Measurements from ENCODE around the gene CUL2. TPM values are rescaled to one million over a fixed set of nuclear protein-coding genes. Genes with fewer than 3 reads are reported as not detected.
"Not testable (repeated sequence)": the region's sequence is repeated elsewhere in the genome, so short reads cannot be mapped to it uniquely, and the experiment has no call there.

CUL2 gene
- total RNA-seq, 4 donors from 2014 or later = 6.4 to 43.3 (median 25.3) TPM

DNA sequence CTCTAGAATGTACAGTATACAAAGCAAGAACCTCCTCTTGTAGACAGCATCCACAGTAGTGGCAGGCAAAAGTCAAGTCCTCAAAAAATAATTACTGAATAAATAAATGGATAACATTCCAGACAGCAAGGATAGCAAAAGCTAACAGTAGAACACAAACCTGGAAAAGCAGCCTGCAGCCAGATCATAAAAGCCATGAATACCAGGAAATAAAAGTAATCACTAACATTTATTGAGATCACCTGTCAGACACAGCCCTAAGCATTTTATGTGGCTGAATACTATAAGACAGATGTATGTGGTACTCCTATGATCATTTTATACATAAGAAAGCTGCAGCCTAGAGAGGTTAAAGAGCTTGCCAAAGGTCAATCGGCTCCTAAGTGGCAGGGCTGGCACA lies 34.0 kb downstream of the CUL2 start:
- H3K4me3 ChIP-seq = no peak overlapping the region
- no peak for DNase-seq
- H3K9me3 ChIP-seq = no peaks in the 10 kb centered on the region
- no peak overlapping the region for H3K27ac ChIP-seq
- intact Hi-C loops (cut with DNase I; ENCODE audit: low total_unique reads) = no loop called here
- H3K27me3 ChIP-seq = no peaks in the 10 kb centered on the region
- TF ChIP-seq, protein P1, sequence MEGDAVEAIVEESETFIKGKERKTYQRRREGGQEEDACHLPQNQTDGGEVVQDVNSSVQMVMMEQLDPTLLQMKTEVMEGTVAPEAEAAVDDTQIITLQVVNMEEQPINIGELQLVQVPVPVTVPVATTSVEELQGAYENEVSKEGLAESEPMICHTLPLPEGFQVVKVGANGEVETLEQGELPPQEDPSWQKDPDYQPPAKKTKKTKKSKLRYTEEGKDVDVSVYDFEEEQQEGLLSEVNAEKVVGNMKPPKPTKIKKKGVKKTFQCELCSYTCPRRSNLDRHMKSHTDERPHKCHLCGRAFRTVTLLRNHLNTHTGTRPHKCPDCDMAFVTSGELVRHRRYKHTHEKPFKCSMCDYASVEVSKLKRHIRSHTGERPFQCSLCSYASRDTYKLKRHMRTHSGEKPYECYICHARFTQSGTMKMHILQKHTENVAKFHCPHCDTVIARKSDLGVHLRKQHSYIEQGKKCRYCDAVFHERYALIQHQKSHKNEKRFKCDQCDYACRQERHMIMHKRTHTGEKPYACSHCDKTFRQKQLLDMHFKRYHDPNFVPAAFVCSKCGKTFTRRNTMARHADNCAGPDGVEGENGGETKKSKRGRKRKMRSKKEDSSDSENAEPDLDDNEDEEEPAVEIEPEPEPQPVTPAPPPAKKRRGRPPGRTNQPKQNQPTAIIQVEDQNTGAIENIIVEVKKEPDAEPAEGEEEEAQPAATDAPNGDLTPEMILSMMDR (IDR thresholded peaks at IDR 0.05) = no peak
- TF ChIP-seq POLR2A (IDR thresholded peaks at IDR 0.05) = no peak
- H3K4me1 ChIP-seq = no peaks in the 10 kb centered on the region
- H3K36me3 ChIP-seq = no peaks in the 10 kb centered on the region

DNA sequence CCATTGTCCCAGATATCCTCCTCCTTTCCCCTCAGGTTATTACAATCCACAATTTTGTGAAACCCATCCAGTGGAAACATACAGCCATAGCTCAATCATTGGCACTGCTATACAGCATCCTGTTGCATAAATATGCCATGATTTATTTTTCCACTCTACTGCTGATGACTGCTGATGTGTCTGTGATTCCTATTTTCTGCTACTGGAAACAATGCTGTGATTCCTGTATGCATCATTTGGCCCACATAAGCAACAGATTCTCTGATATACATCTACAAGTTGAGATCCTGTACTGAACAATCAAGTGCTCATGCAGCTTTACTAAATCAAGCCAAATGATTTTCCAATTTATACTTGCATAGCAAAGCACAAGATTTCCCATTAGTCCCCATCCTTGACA lies 39.6 kb downstream of the CUL2 start:
- no peaks in the 10 kb centered on the region for H3K9me3 ChIP-seq
- no peak for DNase-seq
- H3K36me3 ChIP-seq = no peaks in the 10 kb centered on the region
- H3K27ac ChIP-seq = no peak overlapping the region
- no peaks in the 10 kb centered on the region for H3K27me3 ChIP-seq
- TF ChIP-seq POLR2A (IDR thresholded peaks at IDR 0.05) = no peak
- TF ChIP-seq, protein P1 (IDR thresholded peaks at IDR 0.05) = no peak
- intact Hi-C loops (cut with DNase I; ENCODE audit: low total_unique reads) = no loop called here
- H3K4me3 ChIP-seq = no peak overlapping the region
- H3K4me1 ChIP-seq = no peaks in the 10 kb centered on the region

DNA sequence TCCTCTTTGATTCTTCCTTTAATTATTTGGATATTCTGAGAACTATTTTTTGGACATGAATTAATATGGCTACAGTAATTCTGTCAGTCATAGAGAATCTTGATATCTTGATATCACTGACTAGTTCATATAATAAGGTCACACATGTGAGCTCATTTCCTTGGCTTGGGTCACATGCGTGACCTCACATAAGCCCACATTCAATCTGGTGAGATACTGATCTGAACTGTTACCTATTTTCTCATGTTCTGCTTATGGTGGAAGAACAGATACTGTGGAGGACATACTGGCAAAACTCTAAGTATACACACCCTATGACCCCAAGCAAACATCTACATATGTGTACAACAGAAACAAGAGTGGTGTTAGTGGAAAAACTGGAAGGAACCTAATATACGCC lies 44.1 kb downstream of the CUL2 start:
- Histone ChIP-seq H3K4me1 (no peaks in the 10 kb centered on the region), H3K4me3 (no peak overlapping the region), H3K36me3 (no peaks in the 10 kb centered on the region), H3K27ac (no peak overlapping the region), H3K9me3 (no peaks in the 10 kb centered on the region), H3K27me3 (no peaks in the 10 kb centered on the region)
- intact Hi-C loops (cut with DNase I; ENCODE audit: low total_unique reads) = no loop called here
- DNase-seq = no peak
- TF ChIP-seq, protein P1 (IDR thresholded peaks at IDR 0.05) = no peak
- no peak for TF ChIP-seq POLR2A (IDR thresholded peaks at IDR 0.05)

DNA sequence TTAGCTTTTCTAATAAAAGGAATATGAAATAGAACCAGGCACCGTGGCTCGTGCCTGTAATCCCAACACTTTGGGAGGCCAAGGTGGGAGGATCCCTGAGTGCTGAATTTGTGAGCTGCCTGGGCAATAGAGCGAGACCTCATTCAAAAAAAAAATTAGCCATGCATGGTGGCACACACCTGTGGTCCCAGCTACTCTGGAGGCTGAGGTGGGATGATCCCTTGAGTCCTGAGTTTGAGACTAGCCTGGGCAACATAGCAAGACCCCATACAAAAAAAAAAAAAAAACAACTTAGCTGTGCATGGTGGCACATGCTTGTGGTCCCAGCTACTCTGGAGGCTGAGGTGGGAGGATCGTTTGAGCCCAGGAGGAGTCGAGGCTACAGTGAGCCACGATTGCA lies 44.9 kb downstream of the CUL2 start:
- H3K27me3 ChIP-seq; H3K4me1 ChIP-seq; intact Hi-C loops (cut with DNase I; ENCODE audit: low total_unique reads); H3K9me3 ChIP-seq; DNase-seq; H3K36me3 ChIP-seq; H3K27ac ChIP-seq; H3K4me3 ChIP-seq: not testable (repeated sequence)

DNA sequence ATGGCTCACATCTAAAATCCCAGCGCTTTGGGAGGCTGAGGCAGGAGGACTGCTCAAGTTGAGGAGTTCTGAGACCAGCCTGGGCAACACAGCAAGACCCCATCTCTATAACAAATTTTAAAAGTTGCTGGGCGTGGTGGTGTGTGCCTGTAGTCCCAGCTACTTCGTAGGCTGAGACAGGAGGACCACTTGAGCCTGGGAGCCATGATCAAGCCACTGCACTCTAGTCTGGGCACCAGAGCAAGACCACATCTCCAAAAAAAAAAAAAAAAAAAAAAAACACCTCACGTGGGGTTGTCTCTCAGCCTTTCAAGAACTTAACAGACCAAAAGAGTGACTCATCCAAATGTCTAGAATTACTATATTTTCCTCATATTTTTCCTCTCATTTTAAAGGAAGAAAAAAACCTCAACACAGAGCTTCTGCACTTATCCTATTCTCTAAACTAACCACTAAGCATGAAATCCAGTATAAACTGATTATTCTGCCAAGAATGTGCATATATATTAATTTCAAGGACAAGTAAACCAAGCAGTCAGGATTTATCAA lies 46.3 kb downstream of the CUL2 start:
- Histone ChIP-seq H3K4me3 (no peak overlapping the region), H3K27me3 (no peaks in the 10 kb centered on the region), H3K9me3 (no peaks in the 10 kb centered on the region), H3K27ac (no peak overlapping the region), H3K4me1 (no peaks in the 10 kb centered on the region), H3K36me3 (no peaks in the 10 kb centered on the region)
- DNase-seq = no peak
- intact Hi-C loops (cut with DNase I; ENCODE audit: low total_unique reads) = no loop called here
- no peak for TF ChIP-seq POLR2A (IDR thresholded peaks at IDR 0.05)
- TF ChIP-seq, protein P1 (IDR thresholded peaks at IDR 0.05) = no peak

DNA sequence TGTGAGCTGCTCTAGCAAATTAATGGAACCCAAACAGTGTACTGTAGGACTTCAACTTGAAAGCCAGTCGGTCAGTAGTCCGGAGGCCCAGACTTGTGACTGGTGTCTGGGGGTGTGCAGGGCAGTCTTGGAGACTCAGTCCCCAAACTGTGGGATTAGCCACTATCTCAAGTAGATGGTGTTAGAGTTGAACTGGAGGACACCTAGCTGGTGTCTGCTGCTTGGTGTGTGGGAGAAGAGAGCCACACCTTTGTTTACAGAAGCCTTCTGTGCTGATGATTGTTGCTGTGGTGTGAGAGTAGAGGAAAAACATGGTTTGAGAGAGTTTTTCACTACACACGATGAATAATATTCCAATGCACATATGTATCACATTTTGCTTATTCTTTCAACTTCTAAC lies 47.4 kb downstream of the CUL2 start:
- Histone ChIP-seq H3K4me1 (no peaks in the 10 kb centered on the region), H3K4me3 (no peak overlapping the region), H3K36me3 (no peaks in the 10 kb centered on the region), H3K27ac (no peak overlapping the region), H3K9me3 (no peaks in the 10 kb centered on the region), H3K27me3 (no peaks in the 10 kb centered on the region)
- intact Hi-C loops (cut with DNase I; ENCODE audit: low total_unique reads) = no loop called here
- no peak for TF ChIP-seq POLR2A (IDR thresholded peaks at IDR 0.05)
- TF ChIP-seq, protein P1 (IDR thresholded peaks at IDR 0.05) = no peak
- DNase-seq = no peak
